Skeletal muscle satellite cell (primary cell): ENCODE measurements around the gene MGAT1. TPM values are rescaled to one million over a fixed set of nuclear protein-coding genes. Genes with fewer than 3 reads are reported as not detected.
A peak's percentile ranks its signal among the peaks of the same experiment; 100 is the strongest.

Source experiments
- H3K27me3 ChIP-seq: 2 replicates; pipeline ENCODE4 v1.7.0; 2013; ENCODE audit warnings: low read length; ENCODE audit not compliant: control insufficient read depth, insufficient read depth
- H3K36me3 ChIP-seq: 2 replicates; pipeline ENCODE4 v1.7.0; 2013; ENCODE audit warnings: mild to moderate bottlenecking, control low read depth, low read length; ENCODE audit not compliant: insufficient read depth
- H3K4me1 ChIP-seq: 2 replicates; pipeline ENCODE4 v1.7.0; 2013; ENCODE audit warnings: low read length; ENCODE audit not compliant: control insufficient read depth, insufficient read depth
- H3K4me2 ChIP-seq: 2 replicates; pipeline ENCODE4 v1.7.0; 2013; ENCODE audit warnings: mild to moderate bottlenecking, low read length
- H3K4me3 ChIP-seq: 2 replicates; pipeline ENCODE4 v1.7.0; 2013; ENCODE audit warnings: low read length
- H3K9ac ChIP-seq: 2 replicates; pipeline ENCODE4 v1.7.0; 2013; ENCODE audit warnings: mild to moderate bottlenecking, low read depth, low read length, moderate library complexity
- H3K9me3 ChIP-seq: replicated peaks from 2 replicates; pipeline ENCODE4 v1.7.0; 2013; ENCODE audit warnings: mild to moderate bottlenecking, control low read depth, low read length
- total RNA-seq: library from RNA; depleted of rRNA; stranded (reverse); fragments of >200 nt; gene quantifications from 2 replicates; pipeline ENCODE4 v1.2.3, GENCODE V29; 2012; rRNA removed

The MGAT1 gene
- 103 and 123 TPM in 2 replicates for total RNA-seq

GRCh38 chr5:180802325-180803180, at the start of gene MGAT1:
Gene MGAT1, minus strand, starts transcription at chr5:180802806. Its CDS starts 9,835 bp downstream, at chr5:180792971.
- Histone ChIP-seq H3K9me3 (no peaks in the 10 kb centered on the region), H3K27me3 (no peaks in the 10 kb centered on the region), H3K4me1 (peaks cover 65% of the 10 kb centered on the region), H3K9ac (peak within 1 kb of the TSS; percentile 98), H3K4me3 (peak within 1 kb of the TSS; percentile 96), H3K4me2 (peak within 1 kb of the TSS; percentile 91), H3K36me3 (peaks cover 22% of the 10 kb centered on the region)

GRCh38 chr5:180850434-180851078, 48.0 kb upstream of the MGAT1 start:
- Histone ChIP-seq H3K9me3 (peaks cover 12% of the 10 kb centered on the region), H3K4me1 (no peaks in the 10 kb centered on the region), H3K9ac (no peak overlapping the region), H3K4me3 (no peak overlapping the region), H3K4me2 (no peak overlapping the region), H3K36me3 (peaks cover 51% of the 10 kb centered on the region), H3K27me3 (no peaks in the 10 kb centered on the region)

- Histone ChIP-seq H3K9me3 (peaks cover 12% of the 10 kb centered on the region), H3K27me3 (no peaks in the 10 kb centered on the region), H3K4me3 (no peak overlapping the region), H3K4me2 (no peak overlapping the region), H3K36me3 (peaks cover 50% of the 10 kb centered on the region), H3K9ac (no peak overlapping the region), H3K4me1 (no peaks in the 10 kb centered on the region)
Observed at GRCh38 chr5:180849827-180850226, 47.2 kb upstream of the MGAT1 start.

GRCh38 chr5:180848878-180849277, 46.3 kb upstream of the MGAT1 start:
- no peak overlapping the region for H3K4me3 ChIP-seq
- peaks cover 50% of the 10 kb centered on the region for H3K36me3 ChIP-seq
- H3K27me3 ChIP-seq = no peaks in the 10 kb centered on the region
- no peak overlapping the region for H3K9ac ChIP-seq
- no peaks in the 10 kb centered on the region for H3K4me1 ChIP-seq
- peaks cover 12% of the 10 kb centered on the region for H3K9me3 ChIP-seq
- no peak overlapping the region for H3K4me2 ChIP-seq

DNA sequence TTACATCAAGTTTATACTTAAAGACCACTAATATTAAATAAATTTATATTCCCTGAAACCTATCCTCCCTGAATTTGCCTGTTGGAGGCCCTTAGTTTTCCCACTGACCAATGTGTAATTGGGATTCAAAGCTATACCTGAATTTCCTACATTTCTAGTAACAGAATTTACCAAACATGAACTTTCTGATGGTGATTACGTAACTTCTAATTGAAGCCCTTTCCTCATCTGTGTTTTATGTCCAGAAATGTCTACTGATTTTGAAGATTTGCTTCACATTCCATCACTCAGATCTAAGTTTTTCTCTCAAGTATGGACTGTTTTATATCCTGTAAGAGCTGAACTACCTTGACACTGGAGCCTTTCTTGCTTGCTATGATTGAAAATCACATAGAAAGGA, 45.7 kb upstream of the MGAT1 start:
- peaks cover 12% of the 10 kb centered on the region for H3K9me3 ChIP-seq
- no peak overlapping the region for H3K9ac ChIP-seq
- H3K27me3 ChIP-seq = no peaks in the 10 kb centered on the region
- H3K4me2 ChIP-seq = no peak overlapping the region
- H3K36me3 ChIP-seq = peaks cover 50% of the 10 kb centered on the region
- H3K4me1 ChIP-seq = no peaks in the 10 kb centered on the region
- no peak overlapping the region for H3K4me3 ChIP-seq

DNA sequence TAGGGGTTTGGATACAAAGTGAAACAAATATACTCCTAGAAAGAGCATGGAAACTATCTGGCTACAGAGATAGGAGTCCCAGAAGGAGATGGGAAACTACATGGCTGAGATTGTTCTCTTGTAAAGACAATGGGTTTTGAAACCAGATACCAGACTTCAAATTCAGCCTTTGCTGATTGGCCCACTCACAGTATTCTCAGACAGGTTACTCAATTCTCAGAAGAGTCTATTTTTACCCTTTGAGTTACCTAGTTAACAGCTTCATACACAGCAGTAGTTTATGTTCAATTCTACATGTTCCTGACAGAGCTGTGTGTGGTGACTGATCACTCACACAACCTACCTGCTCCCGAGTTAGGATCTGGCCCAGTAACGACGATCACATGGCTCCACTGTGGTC, 44.4 kb upstream of the MGAT1 start:
- Histone ChIP-seq H3K4me1 (no peaks in the 10 kb centered on the region), H3K9ac (no peak overlapping the region), H3K4me2 (no peak overlapping the region), H3K36me3 (peaks cover 50% of the 10 kb centered on the region), H3K4me3 (no peak overlapping the region), H3K9me3 (peaks cover 12% of the 10 kb centered on the region), H3K27me3 (no peaks in the 10 kb centered on the region)

DNA sequence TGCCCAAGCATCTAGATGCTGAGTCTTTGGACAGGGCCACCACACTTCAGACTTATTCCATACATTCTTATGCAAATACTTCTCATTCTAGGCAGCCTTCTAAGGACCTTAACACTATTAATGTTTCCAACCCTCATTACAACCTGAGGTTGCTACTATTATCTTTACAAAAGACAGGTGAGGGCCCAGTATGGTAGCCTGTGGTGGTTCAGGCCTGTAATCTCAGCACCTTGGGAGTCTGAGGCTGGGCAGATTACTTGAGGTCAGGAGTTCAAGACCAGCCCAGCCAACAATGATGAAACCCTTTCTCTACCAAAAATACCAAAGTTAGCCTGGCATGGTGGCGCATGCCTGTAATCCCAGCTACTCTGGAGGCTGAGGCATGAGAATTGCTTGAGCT, 42.3 kb upstream of the MGAT1 start:
- H3K9ac ChIP-seq = no peak overlapping the region
- peaks cover 2% of the 10 kb centered on the region for H3K9me3 ChIP-seq
- no peaks in the 10 kb centered on the region for H3K4me1 ChIP-seq
- H3K4me2 ChIP-seq = no peak overlapping the region
- H3K27me3 ChIP-seq = no peaks in the 10 kb centered on the region
- H3K36me3 ChIP-seq = peaks cover 30% of the 10 kb centered on the region
- H3K4me3 ChIP-seq = no peak overlapping the region

DNA sequence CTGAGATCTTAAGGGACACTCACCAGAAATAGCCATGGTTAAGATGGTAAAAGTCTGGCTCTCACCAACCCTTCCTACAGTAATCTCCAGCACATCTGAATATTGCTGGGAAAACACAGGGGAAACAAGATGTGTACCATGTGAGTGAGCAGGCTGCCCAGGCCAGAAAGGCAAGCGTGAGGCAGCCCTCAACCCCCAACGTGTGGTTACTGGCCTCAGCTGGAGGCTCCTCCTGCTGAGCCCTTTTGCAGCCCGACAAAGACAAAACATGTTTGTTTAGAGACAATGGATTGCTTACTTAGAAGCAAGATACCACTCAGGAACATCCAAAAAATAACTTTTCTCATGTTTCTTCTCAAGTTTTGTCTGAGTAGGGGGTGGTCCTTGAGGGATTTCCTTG, 41.8 kb upstream of the MGAT1 start:
- Histone ChIP-seq H3K9me3 (no peaks in the 10 kb centered on the region), H3K4me1 (no peaks in the 10 kb centered on the region), H3K9ac (no peak overlapping the region), H3K4me3 (no peak overlapping the region), H3K4me2 (no peak overlapping the region), H3K36me3 (peaks cover 26% of the 10 kb centered on the region), H3K27me3 (no peaks in the 10 kb centered on the region)

GRCh38 chr5:180839935-180840334, 37.3 kb upstream of the MGAT1 start:
- Histone ChIP-seq H3K27me3 (no peaks in the 10 kb centered on the region), H3K4me1 (no peaks in the 10 kb centered on the region)

GRCh38 chr5:180839227-180839626, 36.6 kb upstream of the MGAT1 start:
- H3K27me3 ChIP-seq = no peaks in the 10 kb centered on the region
- H3K4me3 ChIP-seq = no peak overlapping the region
- no peak overlapping the region for H3K9ac ChIP-seq
- H3K4me1 ChIP-seq = no peaks in the 10 kb centered on the region
- no peak overlapping the region for H3K4me2 ChIP-seq
- H3K36me3 ChIP-seq = peaks cover 14% of the 10 kb centered on the region
- H3K9me3 ChIP-seq = no peaks in the 10 kb centered on the region

More at GRCh38 chr5:180839935-180840334, 37.3 kb upstream of the MGAT1 start:
- Histone ChIP-seq H3K9me3 (no peaks in the 10 kb centered on the region), H3K4me2 (no peak overlapping the region), H3K36me3 (peaks cover 10% of the 10 kb centered on the region), H3K4me3 (no peak overlapping the region), H3K9ac (no peak overlapping the region)

DNA sequence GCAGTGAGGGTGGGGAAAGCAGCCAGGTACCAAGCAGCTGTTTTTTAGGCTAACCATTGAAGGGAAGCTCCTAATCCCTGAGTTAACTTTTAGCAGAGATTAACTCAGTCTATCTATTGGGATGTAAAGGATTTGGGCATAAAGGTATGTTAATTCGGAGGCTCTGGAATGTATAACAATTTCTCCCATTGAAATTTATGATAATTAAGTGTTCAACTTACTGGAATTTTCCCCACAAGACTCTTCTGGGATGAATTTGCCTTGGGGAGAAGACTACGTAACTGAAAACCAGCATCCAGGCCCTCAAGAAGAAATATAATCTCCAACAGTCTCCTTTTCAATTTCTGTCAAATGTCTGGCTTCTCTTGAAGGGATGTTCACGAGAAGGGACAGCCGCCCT, 34.9 kb upstream of the MGAT1 start:
- Histone ChIP-seq H3K9ac (no peak overlapping the region), H3K4me2 (no peak overlapping the region), H3K36me3 (peaks cover 14% of the 10 kb centered on the region), H3K4me1 (no peaks in the 10 kb centered on the region), H3K4me3 (no peak overlapping the region), H3K27me3 (no peaks in the 10 kb centered on the region), H3K9me3 (no peaks in the 10 kb centered on the region)
